GM18909 (cell line): Measurements from ENCODE around the gene GPHN.
A peak's percentile ranks its signal among the peaks of the same experiment; 100 is the strongest.
"Not testable (repeated sequence)": the region's sequence is repeated elsewhere in the genome, so short reads cannot be mapped to it uniquely, and the experiment has no call there.

ENCODE experiments used
- ATAC-seq: cut with Tn5 transposase; IDR thresholded peaks from one replicate; pipeline ENCODE4 v1.9.1; 2021; ENCODE audit warnings: mild to moderate bottlenecking; ENCODE audit not compliant: unreplicated experiment, poor library complexity

GPHN gene

GRCh38 chr14:66587753-66588152 is 79.8 kb downstream of the GPHN start:
- ATAC-seq: not testable (repeated sequence)

- no peak for ATAC-seq
These were observed 87.4 kb downstream of the GPHN start for GRCh38 chr14:66595394-66595793.

- ATAC-seq: no peak
These were observed 88.5 kb downstream of the GPHN start for GRCh38 chr14:66596241-66596985.

- ATAC-seq: no peak
These were observed 92.5 kb downstream of the GPHN start for GRCh38 chr14:66600416-66600815.

- ATAC-seq: no peak
These were observed 94.1 kb downstream of the GPHN start for GRCh38 chr14:66601932-66602578.

GRCh38 chr14:66603945-66604344 is 96.0 kb downstream of the GPHN start:
- ATAC-seq: no peak

GRCh38 chr14:66606826-66607225 is 98.9 kb downstream of the GPHN start:
- ATAC-seq: no peak

- no peak for ATAC-seq
These were observed 102.2 kb downstream of the GPHN start for GRCh38 chr14:66610154-66610563.

GRCh38 chr14:66613344-66613743 is 105.4 kb downstream of the GPHN start:
- ATAC-seq: no peak

- no peak for ATAC-seq
These were observed 112.0 kb downstream of the GPHN start for GRCh38 chr14:66619952-66620351.

- ATAC-seq: no peak
These were observed 115.9 kb downstream of the GPHN start for GRCh38 chr14:66623838-66624237.

- ATAC-seq: peak; percentile 71
These were observed 116.5 kb downstream of the GPHN start for GRCh38 chr14:66624336-66624937.

GRCh38 chr14:66628636-66629035 is 120.7 kb downstream of the GPHN start:
- ATAC-seq: no peak

- ATAC-seq: no peak
These were observed 121.6 kb downstream of the GPHN start for GRCh38 chr14:66629499-66629898.

- ATAC-seq: no peak
These were observed 126.9 kb downstream of the GPHN start for GRCh38 chr14:66634876-66635275.

- ATAC-seq: no peak
These were observed 127.5 kb downstream of the GPHN start for GRCh38 chr14:66635435-66635834.

GRCh38 chr14:66636240-66636639 is 128.3 kb downstream of the GPHN start:
- no peak for ATAC-seq

GRCh38 chr14:66638689-66639088 is 130.7 kb downstream of the GPHN start:
- ATAC-seq: no peak

- ATAC-seq: no peak
These were observed 134.1 kb downstream of the GPHN start for GRCh38 chr14:66641861-66642635.

GRCh38 chr14:66643344-66643743 is 135.4 kb downstream of the GPHN start:
- no peak for ATAC-seq

GRCh38 chr14:66645716-66646115 is 137.8 kb downstream of the GPHN start:
- no peak for ATAC-seq
